ENCODE data around the gene NOL12.
"Not testable (repeated sequence)": the region's sequence is repeated elsewhere in the genome, so short reads cannot be mapped to it uniquely, and the experiment has no call there.

Gene NOL12

GRCh38 chr22:37679670-37680069 is 6.5 kb upstream of the NOL12 start:
- no peak for DNase-seq (ENCODE audit: low spot score)

GRCh38 chr22:37680191-37680851 is 5.8 kb upstream of the NOL12 start:
- no peak for DNase-seq (ENCODE audit: low spot score)

- no peak for DNase-seq (ENCODE audit: low spot score)
Measured at GRCh38 chr22:37681001-37681424, 5.1 kb upstream of the NOL12 start.

GRCh38 chr22:37681556-37682049 is 4.5 kb upstream of the NOL12 start:
- DNase-seq (ENCODE audit: low spot score), result peak; percentile 53

DNA sequence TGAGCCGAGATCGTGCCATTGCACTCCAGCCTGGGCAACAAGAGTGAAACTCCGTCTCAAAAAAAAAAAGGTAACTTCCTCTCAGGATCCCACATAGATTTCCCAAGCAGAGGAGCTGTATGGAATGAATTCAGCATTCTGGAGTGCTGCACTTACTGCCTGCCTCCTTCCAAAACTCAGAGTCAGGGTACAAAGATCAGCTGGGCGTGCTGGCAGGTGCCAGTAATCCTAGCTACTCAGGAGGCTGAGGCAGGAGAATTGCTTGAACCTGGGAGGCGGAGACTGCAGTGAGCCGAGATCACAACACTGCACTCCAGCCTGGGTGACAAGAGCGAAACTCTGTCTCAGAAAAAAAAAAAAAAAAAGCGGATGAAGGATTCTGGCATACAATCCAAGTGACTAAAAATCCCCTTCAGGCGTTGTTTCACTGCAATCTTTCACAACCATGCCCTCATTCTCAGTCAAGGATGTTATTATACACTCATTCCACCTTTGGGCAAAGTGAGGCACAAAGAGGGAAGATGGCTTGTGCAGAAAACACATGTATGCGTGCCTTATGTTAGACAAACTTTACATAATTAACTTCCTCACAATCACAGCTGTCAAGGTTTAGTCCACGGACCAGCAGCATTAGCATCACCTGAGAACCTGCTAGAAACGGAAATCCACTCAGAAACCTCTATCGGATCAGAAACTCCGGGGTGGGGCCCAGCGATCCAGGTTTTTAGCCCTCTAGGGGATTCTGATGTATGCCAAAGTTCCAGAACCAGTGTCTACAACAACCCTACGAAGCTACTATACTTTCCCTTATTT is 1.1 kb upstream of the NOL12 start:
- DNase-seq (ENCODE audit: low spot score), result no peak

GRCh38 chr22:37690407-37690806 is 4.3 kb downstream of the NOL12 start:
- DNase-seq (ENCODE audit: low spot score), result no peak

- DNase-seq (ENCODE audit: low spot score), result no peak
Measured at GRCh38 chr22:37690901-37691504, 4.9 kb downstream of the NOL12 start.

- DNase-seq (ENCODE audit: low spot score), result no peak
Measured at GRCh38 chr22:37692627-37693285, 6.6 kb downstream of the NOL12 start.

- not testable (repeated sequence) for DNase-seq (ENCODE audit: low spot score)
Measured at GRCh38 chr22:37694131-37694530, 8.0 kb downstream of the NOL12 start.

- not testable (repeated sequence) for DNase-seq (ENCODE audit: low spot score)
Measured at GRCh38 chr22:37696260-37696656, 10.1 kb downstream of the NOL12 start.

- peak; percentile 97 for DNase-seq (ENCODE audit: low spot score)
Measured at GRCh38 chr22:37696657-37697537, 10.8 kb downstream of the NOL12 start, which contains the start of gene TRIOBP. Gene TRIOBP (plus strand): TSS chr22:37697048. CDS start chr22:37701366, 4,318 bp downstream.

DNA sequence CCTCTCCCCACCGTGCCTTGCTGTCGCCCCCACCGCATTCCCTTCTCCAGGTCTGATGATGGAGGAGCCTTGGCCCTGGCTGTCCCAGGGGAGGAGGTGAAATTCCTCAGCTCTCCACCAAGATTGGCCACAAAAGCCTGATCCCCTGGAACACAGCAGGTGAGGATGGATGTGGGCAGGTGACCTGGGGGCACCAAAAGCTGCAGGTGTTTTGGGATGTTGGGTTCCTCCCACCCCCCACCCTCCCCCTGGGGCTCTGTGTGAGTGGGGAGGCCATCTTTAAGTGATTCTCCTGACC is 11.3 kb downstream of the NOL12 start:
- DNase-seq (ENCODE audit: low spot score), result no peak

GRCh38 chr22:37701141-37701786 is 15.1 kb downstream of the NOL12 start:
- no peak for DNase-seq (ENCODE audit: low spot score)

DNA sequence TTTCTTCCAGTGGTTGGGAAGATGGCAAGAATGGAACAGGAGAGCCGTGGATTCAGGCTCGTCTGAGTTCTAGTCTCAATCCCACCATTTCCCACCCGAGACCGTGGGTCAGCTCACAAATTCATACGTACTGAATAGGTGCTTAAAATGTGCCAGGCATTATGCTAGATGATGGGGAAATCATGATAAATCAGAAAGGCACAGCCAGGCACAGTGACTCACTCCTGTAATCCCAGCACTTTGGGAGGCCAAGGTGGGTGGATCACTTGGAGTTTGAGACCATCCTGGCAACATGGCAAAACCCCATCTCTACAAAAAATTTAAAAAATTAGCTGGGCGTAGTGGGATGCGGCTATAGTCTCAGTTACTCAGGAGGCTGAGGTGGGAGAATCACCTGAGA is 17.8 kb downstream of the NOL12 start:
- no peak for DNase-seq (ENCODE audit: low spot score)

GRCh38 chr22:37704645-37705044 is 18.5 kb downstream of the NOL12 start:
- DNase-seq (ENCODE audit: low spot score), result no peak

GRCh38 chr22:37705205-37705604 is 19.1 kb downstream of the NOL12 start:
- no peak for DNase-seq (ENCODE audit: low spot score)

DNA sequence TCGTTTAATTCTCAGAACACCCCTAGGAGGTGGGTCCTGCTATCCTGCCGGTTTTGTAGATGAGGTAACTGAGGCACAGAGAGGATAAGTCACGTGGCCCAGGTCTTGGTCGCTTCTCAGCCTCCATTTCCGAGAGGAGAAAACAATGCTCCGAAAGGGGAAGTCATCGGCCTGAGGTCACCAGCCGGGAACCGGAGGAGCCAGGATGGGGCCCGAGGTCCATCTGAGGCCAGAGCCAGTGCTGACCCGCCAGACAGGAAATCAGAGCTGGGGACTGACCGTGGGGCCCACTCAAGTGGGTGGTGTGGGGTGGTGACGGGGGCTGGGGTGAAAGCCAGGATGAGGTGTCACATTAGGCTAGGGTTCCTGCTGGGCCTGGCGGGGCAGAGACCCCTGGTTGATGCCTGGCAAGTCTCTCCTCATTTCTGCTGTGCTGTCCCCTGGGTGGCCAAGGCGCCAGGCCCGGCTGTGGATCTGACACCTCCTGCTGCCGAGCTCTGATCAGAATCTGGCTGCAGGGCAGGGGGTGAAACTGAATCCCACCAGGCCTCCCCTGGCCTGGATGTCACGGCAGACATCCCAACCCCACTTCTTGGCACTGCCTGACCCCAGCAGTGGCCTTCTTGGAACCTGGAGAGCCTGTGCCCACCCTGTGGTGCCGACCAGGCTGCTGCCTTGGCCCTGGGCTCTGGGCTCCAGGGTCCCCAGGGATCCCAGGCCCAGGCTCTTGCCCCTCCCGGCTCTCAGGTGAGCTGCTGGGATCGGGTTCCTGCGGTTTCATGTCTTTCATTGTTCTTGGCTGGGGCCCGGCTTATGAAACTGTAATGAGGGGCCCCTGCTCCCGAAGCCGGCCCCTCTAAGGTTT is 22.7 kb downstream of the NOL12 start:
- no peak for DNase-seq (ENCODE audit: low spot score)

- DNase-seq (ENCODE audit: low spot score), result no peak
Measured at GRCh38 chr22:37709445-37709765, 23.3 kb downstream of the NOL12 start.

DNA sequence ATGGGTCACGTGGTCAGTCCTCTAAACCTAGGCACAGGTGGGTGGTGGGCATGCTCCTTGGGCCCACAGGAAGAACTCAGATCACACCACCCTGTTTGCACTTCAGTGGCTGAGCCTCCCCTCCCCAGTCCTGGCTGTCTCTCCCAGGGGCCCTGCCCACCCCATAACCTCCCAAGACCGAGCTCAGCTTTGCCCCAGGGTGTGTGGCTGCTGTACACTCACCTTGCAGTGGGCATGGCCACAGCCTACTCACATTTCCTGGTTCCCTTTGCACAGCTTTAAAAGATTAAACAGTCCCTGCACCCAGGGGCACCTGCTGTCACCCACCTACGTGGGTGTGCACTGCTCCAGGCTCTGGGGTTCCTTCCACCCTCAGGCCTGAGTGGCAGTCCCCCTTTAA is 24.5 kb downstream of the NOL12 start:
- no peak for DNase-seq (ENCODE audit: low spot score)

GRCh38 chr22:37711490-37711889 is 25.3 kb downstream of the NOL12 start:
- peak; percentile 87 for DNase-seq (ENCODE audit: low spot score)

All from COLO829 (cell line).